ENCODE measurements around the gene HOXC5. TPM values are rescaled to one million over a fixed set of nuclear protein-coding genes. Genes with fewer than 3 reads are reported as not detected.
"Not testable (repeated sequence)": the region's sequence is repeated elsewhere in the genome, so short reads cannot be mapped to it uniquely, and the experiment has no call there.

The HOXC5 gene
- polyA plus RNA-seq, 4 donors = 0.97 to 5.7 (median 2.7) TPM

DNA sequence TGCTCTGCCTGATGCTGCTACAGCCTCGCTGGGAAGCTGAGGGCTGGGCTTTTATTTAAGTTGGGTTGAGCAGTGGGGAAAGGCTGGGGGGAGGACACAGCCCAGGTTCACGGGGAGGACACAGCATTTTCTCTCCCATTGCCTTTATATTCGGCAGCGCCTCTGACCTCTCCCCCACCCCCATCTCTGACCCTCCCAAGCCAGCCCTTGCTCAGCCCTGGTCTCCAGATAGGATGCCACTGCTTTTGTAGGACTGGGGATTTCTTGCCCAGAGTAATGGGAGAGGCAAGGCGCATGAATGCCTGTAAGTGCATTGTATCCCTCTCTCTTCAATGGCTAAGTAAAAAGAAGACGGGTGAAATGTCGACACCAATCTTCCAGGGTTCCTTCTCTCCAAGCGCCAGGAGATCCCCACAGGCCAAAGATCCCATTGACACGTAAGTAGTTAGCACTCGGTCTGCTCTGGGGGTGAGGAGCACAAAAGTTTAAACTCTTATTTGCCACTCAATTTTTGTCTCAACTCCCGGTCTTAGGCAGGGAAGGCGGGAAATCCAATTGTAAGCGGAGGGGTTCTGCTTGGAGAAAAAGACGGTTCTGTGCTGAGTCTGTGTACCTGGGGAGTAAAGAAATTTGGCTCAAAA, 25.4 kb downstream of the HOXC5 start:
- no peak for DNase-seq (ENCODE audit: low read depth in 4 of 4, low spot score in 2 of 4)

DNA sequence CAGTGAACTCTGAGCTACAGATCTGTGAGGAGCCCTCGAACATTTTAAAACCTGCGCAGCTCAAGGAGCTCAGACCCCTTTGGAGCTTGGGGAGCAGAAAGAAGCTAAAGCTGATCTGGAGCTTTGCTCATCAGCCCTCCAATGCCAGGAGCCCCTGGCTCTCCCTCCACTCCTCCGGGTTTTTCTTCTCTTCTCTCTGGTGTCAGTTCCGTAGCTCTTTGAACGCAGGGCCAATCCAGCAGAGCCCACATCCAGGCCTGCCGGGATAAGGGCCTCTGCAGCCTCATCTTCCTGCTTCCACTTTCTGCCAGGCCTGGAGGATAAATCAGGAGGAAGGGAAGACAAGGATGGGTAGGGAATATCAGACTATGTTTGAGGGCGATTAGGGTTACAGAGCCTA, 26.8 kb downstream of the HOXC5 start:
- no peak for DNase-seq (ENCODE audit: low read depth in 4 of 4, low spot score in 2 of 4)

GRCh38 chr12:54060174-54060974, 27.5 kb downstream of the HOXC5 start:
- no peak for DNase-seq (ENCODE audit: low read depth in 4 of 4, low spot score in 2 of 4)

- DNase-seq (ENCODE audit: low read depth in 4 of 4, low spot score in 2 of 4) = no peak
These were observed 28.3 kb downstream of the HOXC5 start for GRCh38 chr12:54060975-54061778.

DNA sequence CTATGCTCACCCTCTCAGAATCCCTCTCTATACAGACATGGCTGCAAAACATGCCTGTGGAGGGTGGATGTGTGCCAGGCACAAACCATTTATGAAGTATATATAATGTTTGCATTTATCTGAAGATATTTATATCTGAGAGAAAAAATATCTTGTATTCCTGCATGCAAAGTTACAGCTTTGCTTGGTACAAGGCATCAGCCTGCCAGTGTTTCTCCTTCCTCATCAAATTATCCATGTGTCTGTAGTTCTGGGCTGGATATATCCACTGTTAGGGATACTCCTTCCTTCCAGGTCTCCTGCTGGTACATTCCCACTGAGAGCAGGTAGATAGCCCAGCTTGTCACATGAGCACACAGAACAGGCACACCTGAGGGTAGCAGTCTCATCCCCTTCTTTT, 32.8 kb downstream of the HOXC5 start:
- DNase-seq (ENCODE audit: low read depth in 4 of 4, low spot score in 2 of 4) = no peak

GRCh38 chr12:54066408-54066807, 33.6 kb downstream of the HOXC5 start:
- DNase-seq (ENCODE audit: low read depth in 4 of 4, low spot score in 2 of 4) = no peak

GRCh38 chr12:54068418-54069070, 35.7 kb downstream of the HOXC5 start:
- no peak for DNase-seq (ENCODE audit: low read depth in 4 of 4, low spot score in 2 of 4)

DNA sequence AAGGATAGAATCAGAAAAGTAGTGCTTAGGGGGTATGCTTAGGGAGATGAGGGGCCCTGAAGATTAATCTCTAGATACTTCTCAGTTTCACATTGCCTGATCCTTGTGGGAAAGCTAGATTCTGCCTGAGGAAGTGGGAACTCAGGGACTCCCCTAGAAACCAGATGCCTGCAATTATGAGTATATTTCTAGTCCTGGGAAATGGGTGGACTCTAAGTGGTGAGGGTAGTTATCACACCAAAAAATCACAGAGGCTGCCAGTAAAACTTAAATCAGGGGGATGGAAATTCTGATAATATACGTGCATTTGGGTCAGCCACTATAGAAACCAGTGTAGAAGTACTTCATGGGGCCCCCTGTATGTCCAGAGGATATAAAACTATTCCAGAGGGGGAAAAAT, 39.1 kb downstream of the HOXC5 start:
- DNase-seq (ENCODE audit: low read depth in 4 of 4, low spot score in 2 of 4) = no peak

DNA sequence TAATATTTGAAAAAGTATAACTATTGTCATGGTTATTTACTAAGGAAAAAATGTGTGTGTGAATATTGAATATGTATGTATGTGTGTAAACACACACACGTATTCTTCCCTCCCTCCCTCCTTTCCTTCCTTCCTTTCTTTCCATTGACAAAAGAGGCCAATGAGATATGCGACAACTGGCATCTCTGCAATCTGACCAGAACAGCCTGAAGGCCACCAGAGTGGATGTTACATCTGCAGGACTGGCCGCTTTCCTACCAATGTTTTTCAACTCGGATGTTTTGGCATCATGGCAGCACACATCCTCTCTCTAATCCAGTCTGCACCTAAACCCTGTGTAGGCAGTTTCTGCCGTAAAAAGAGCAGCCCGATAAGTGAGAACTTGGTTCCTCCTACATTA, 41.5 kb downstream of the HOXC5 start:
- DNase-seq (ENCODE audit: low read depth in 4 of 4, low spot score in 2 of 4) = no peak

DNA sequence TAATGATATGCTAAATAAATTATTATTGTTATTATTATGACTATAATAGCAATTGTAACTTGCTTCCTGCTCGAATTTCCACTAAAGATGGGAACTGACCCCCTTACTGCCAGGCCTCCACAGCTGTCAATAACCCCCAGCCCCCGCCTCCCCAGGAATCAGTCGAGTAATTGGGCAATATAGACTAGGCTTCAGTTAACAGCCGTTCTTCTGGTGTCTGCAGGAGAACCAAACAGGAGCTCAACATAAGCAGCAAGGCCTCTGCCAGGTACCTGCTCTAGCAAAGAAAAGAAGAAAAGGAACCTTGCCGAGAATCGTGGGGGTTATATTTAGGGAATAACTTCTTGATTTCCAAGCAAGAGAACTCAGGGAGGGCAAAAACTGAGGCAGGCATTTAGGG, 42.6 kb downstream of the HOXC5 start:
- DNase-seq (ENCODE audit: low read depth in 4 of 4, low spot score in 2 of 4) = no peak

- DNase-seq (ENCODE audit: low read depth in 4 of 4, low spot score in 2 of 4) = no peak
These were observed 43.1 kb downstream of the HOXC5 start for GRCh38 chr12:54075974-54076373.

- DNase-seq (ENCODE audit: low read depth in 4 of 4, low spot score in 2 of 4) = not testable (repeated sequence)
These were observed 45.0 kb downstream of the HOXC5 start for GRCh38 chr12:54077843-54078242.

DNA sequence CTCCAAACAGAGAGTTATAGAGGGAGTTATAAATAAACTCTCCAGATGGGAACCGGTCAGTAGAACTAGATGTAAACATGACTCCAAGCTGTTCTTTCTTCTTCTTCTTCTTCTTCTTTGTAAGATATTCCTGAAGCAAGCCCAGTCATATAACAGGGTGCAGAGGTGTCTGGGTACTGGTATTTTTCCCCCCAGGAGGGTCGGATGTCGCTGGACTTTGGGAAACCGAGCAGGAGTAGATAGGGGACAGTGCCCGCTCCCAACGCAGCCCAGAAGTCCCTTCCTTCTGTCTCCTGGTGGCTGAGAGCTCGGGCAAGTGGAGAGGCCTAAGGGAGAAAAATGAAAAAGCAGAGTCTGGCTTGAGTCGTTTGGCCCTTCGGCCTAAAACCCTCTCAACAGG, 46.3 kb downstream of the HOXC5 start:
- DNase-seq (ENCODE audit: low read depth in 4 of 4, low spot score in 2 of 4) = not testable (repeated sequence)

DNA sequence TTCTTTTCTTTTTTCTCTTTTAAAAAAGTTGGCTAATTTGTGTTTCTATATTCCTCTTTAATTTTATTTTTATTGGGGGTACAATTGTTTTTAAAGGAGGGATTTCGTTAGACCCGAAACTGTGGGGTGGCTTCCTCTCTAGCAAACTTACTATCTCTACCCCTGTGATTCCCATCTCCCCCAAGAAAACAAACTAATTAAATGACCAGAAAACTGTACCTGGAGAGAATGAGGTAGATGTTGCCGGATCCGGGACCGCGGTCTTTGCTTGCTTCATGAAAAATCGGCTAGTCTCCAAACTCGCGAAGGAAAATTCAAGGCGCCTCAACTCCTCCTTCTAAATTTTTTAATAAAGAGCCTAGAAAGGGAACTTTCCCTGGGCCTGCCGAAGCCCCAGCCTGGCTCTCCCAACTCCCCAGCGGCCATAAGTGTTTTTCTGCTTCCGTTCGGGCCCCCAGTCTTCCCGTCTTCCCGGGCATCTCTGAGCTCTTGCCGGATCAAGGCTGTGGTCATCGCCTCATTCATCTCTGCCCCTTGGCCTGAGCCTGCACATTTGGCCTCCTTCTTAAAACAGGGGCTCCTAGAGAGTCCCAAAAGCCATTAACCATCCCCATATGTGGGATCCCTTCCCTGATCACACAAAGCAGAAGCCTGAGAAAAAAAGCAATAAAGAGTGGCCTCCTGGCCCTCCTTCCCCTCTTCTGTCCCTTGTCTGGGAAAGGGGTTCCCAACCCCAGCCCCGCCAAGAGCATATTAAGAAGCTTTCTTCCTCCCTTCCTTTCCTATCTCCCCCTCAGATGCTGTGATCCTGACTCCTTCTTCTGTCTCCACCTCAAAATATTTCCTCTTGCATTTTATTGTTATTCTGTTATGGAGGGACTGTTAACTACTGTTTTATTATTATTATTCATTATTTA, 47.4 kb downstream of the HOXC5 start:
- not testable (repeated sequence) for DNase-seq (ENCODE audit: low read depth in 4 of 4, low spot score in 2 of 4)

- DNase-seq (ENCODE audit: low read depth in 4 of 4, low spot score in 2 of 4) = not testable (repeated sequence)
These were observed 48.2 kb downstream of the HOXC5 start for GRCh38 chr12:54081053-54081514.

GRCh38 chr12:54081581-54082396, 48.9 kb downstream of the HOXC5 start:
- not testable (repeated sequence) for DNase-seq (ENCODE audit: low read depth in 4 of 4, low spot score in 2 of 4)

GRCh38 chr12:54082397-54082892, 49.6 kb downstream of the HOXC5 start:
- peak in 3 of 4 donors; percentile 61 to 84 (median 82) for DNase-seq (ENCODE audit: low read depth in 4 of 4, low spot score in 2 of 4)

All from left renal cortex interstitium (tissue), 4 donors.